ENCODE data around the gene SLCO4A1. TPM values are rescaled to one million over a fixed set of nuclear protein-coding genes. Genes with fewer than 3 reads are reported as not detected.
A peak's percentile ranks its signal among the peaks of the same experiment; 100 is the strongest.

The SLCO4A1 gene
- total RNA-seq, 1 experiment from 2014 or later, result 161 TPM

- no peaks in the 10 kb centered on the region for H3F3A ChIP-seq (ENCODE audit: low read length, unreplicated experiment)
- H3K27ac ChIP-seq (ENCODE audit: low read length), result peak overlapping the region; percentile 15
- intact Hi-C loops (cut with micrococcal nuclease), result no loop called here
- ChIA-PET CTCF (interaction anchor here (1.5 kb wide), 1 partner anchor 15 kb away, joined by 5 read pairs; no protein-coding TSS in a partner anchor), POLR2A (ENCODE audit: unreplicated experiment) (interaction anchor here (0.5 to 1.9 kb wide), 6 partner anchors 15 to 210 kb away, joined by 3 to 17 read pairs (median 4); no protein-coding TSS in a partner anchor)
- H3K27me3 ChIP-seq (ENCODE audit: low read length), result no peaks in the 10 kb centered on the region
- peaks cover 27% of the 10 kb centered on the region; the same call in 1 of the 2 replicates for H3K36me3 ChIP-seq (ENCODE audit: low read depth, low read length)
- peak overlapping the region; percentile 89 for H3K4me2 ChIP-seq (ENCODE audit: low read length)
- no peak overlapping the region for H2AFZ ChIP-seq (ENCODE audit: low read length)
- H3K4me3 ChIP-seq (ENCODE audit: low read length), result peak overlapping the region; percentile 95
- peaks cover 44% of the 10 kb centered on the region for H3K4me1 ChIP-seq (ENCODE audit: insufficient read depth, low read length)
- peak overlapping the region; percentile 91 for H3K9ac ChIP-seq (ENCODE audit: low read length)
- peaks cover 58% of the 10 kb centered on the region for H4K20me1 ChIP-seq (ENCODE audit: low read length)
- TF ChIP-seq CTCF (conservative IDR thresholded peaks at IDR 0.05; ENCODE audit: low read depth, low read length) (no peak), EZH2phosphoT487 (IDR thresholded peaks at IDR 0.05; ENCODE audit: borderline replicate concordance, low read length) (no peak), EZH2 (IDR thresholded peaks at IDR 0.05; ENCODE audit: low read length, unreplicated experiment) (no peak)
- no peaks in the 10 kb centered on the region for H3K9me3 ChIP-seq (ENCODE audit: low read length)
- no peaks in the 10 kb centered on the region for H3K9me2 ChIP-seq (replicated peaks; ENCODE audit: low read length)
- ATAC-seq, result no peak
- TSS peak; percentile 44 for BruUV-seq (replicated peaks)
- DNase-seq, result peak; percentile 23
- H3K79me2 ChIP-seq (ENCODE audit: low read length), result peaks cover 71% of the 10 kb centered on the region
These were observed 1.3 kb downstream of the SLCO4A1 start for GRCh38 chr20:62643521-62644043.

GRCh38 chr20:62644044-62644795, 1.9 kb downstream of the SLCO4A1 start:
- peaks cover 65% of the 10 kb centered on the region for H4K20me1 ChIP-seq (ENCODE audit: low read length)
- intact Hi-C loops (cut with micrococcal nuclease), result no loop called here
- H3K79me2 ChIP-seq (ENCODE audit: low read length), result peaks cover 78% of the 10 kb centered on the region
- peak overlapping the region; percentile 95 for H3K4me3 ChIP-seq (ENCODE audit: low read length)
- no peaks in the 10 kb centered on the region for H3K9me3 ChIP-seq (ENCODE audit: low read length)
- peak; percentile 16 for ATAC-seq
- H3K27me3 ChIP-seq (ENCODE audit: low read length), result no peaks in the 10 kb centered on the region
- no peak overlapping the region for H2AFZ ChIP-seq (ENCODE audit: low read length)
- peaks cover 33% of the 10 kb centered on the region; the same call in 1 of the 2 replicates for H3K36me3 ChIP-seq (ENCODE audit: low read depth, low read length)
- POLR2A ChIA-PET (ENCODE audit: unreplicated experiment), result interaction anchor here (0.5 to 1.9 kb wide), 5 partner anchors 16 to 210 kb away, joined by 3 to 19 read pairs (median 10); no protein-coding TSS in a partner anchor
- peak; percentile 50 for DNase-seq
- H3K4me2 ChIP-seq (ENCODE audit: low read length), result peak overlapping the region; percentile 89
- no peaks in the 10 kb centered on the region for H3K9me2 ChIP-seq (replicated peaks; ENCODE audit: low read length)
- H3K27ac ChIP-seq (ENCODE audit: low read length), result peak overlapping the region; percentile 44
- CTCF ChIA-PET, result interaction anchor here (0.6 to 1.5 kb wide), 3 partner anchors 16 to 43 kb away, joined by 3 to 5 read pairs (median 5); no protein-coding TSS in a partner anchor
- H3F3A ChIP-seq (ENCODE audit: low read length, unreplicated experiment), result no peaks in the 10 kb centered on the region
- H3K9ac ChIP-seq (ENCODE audit: low read length), result peak overlapping the region; percentile 91
- no peak for TF ChIP-seq EZH2phosphoT487 (IDR thresholded peaks at IDR 0.05; ENCODE audit: borderline replicate concordance, low read length)
- no peak for TF ChIP-seq EZH2 (IDR thresholded peaks at IDR 0.05; ENCODE audit: low read length, unreplicated experiment)
- TF ChIP-seq CTCF (conservative IDR thresholded peaks at IDR 0.05; ENCODE audit: low read depth, low read length), result no peak
- H3K4me1 ChIP-seq (ENCODE audit: insufficient read depth, low read length), result peaks cover 44% of the 10 kb centered on the region
- BruUV-seq (replicated peaks), result no TSS peak
